ENCODE data around the gene SLC24A2.

Gene SLC24A2

GRCh38 chr9:19768798-19769197 is 20.0 kb downstream of the SLC24A2 start:
- DNase-seq (ENCODE audit: insufficient read length, low spot score), result no peak

GRCh38 chr9:19759066-19759465 is 29.8 kb downstream of the SLC24A2 start:
- FAIRE-seq (no peak), DNase-seq (ENCODE audit: insufficient read length, low spot score) (no peak)

More at GRCh38 chr9:19768798-19769197, 20.0 kb downstream of the SLC24A2 start:
- no peak for FAIRE-seq

- no peak for FAIRE-seq
These were observed 31.1 kb downstream of the SLC24A2 start for GRCh38 chr9:19757745-19758144.

GRCh38 chr9:19754921-19755320 is 33.9 kb downstream of the SLC24A2 start:
- DNase-seq (ENCODE audit: insufficient read length, low spot score), result no peak
- FAIRE-seq, result no peak

More at GRCh38 chr9:19757745-19758144, 31.1 kb downstream of the SLC24A2 start:
- no peak for DNase-seq (ENCODE audit: insufficient read length, low spot score)

GRCh38 chr9:19748278-19749126 is 40.3 kb downstream of the SLC24A2 start:
- FAIRE-seq, result no peak
- no peak for DNase-seq (ENCODE audit: insufficient read length, low spot score)

GRCh38 chr9:19746223-19746622 is 42.6 kb downstream of the SLC24A2 start:
- DNase-seq (ENCODE audit: insufficient read length, low spot score) (no peak), FAIRE-seq (no peak)

GRCh38 chr9:19741178-19741577 is 47.7 kb downstream of the SLC24A2 start:
- no peak for DNase-seq (ENCODE audit: insufficient read length, low spot score)
- no peak for FAIRE-seq
